GM19043 (cell line): Measurements from ENCODE around the gene GPX6.
"Not testable (repeated sequence)": the region's sequence is repeated elsewhere in the genome, so short reads cannot be mapped to it uniquely, and the experiment has no call there.

Experiments used
- ATAC-seq: cut with Tn5 transposase; IDR thresholded peaks from one replicate; pipeline ENCODE4 v1.9.1; 2021; ENCODE audit warnings: low read depth; ENCODE audit not compliant: unreplicated experiment

Gene GPX6

GRCh38 chr6:28525496-28526039 lies 10.0 kb upstream of the GPX6 start, which contains the start of gene GPX5:
TSS of gene GPX5 (plus strand) at chr6:28525881. CDS start at chr6:28526014, 133 bp downstream.
- ATAC-seq, result no peak

DNA sequence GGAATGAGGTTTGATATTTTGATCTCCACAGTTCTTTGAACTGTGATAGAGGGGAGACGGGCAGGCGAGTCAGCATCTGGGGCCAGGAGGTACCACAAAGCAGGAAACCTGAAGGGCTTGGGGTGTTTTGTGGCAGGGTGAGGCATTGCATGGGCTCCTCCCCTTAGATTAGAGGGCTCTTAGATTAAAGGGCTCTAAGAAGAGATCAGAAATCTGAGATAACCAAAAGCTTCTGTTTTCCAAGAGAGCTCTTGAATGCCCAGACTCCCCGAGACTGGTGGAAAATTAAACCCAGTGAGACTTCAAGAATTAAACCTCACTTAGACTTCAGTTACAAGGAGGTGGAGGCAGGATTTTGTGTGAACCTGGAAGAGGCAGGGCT lies 7.6 kb upstream of the GPX6 start:
- no peak for ATAC-seq

DNA sequence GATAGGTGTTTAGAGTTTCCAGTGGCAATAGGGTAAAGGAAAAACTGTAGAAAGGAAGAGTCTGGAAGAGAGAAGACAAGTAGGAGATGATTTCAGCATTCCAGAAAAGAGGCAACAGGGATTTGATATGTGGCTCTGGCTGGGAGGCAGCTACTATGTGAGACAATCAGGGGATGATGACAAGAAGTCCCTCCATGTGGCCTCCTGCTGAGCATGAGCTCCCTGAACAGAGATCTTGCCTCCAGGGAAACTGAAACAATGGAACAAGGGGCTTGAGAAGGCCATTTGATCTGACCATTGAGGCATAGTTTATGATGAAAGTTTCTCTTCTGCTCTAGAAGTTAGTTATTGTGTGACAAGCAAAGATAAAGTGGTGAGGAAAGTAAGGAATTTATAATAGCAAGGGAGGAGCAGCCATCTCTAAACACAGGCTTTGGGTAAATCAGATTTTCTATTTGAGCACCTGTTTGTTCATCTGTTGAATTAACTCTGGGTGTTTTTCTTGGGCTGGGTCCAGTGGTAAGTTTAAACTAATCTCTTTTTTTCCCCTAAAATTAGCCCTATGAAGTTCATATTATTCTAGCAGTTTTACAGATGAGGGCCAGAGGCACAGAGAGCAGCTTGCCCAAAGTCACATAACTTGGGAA lies 7.1 kb upstream of the GPX6 start:
- no peak for ATAC-seq

DNA sequence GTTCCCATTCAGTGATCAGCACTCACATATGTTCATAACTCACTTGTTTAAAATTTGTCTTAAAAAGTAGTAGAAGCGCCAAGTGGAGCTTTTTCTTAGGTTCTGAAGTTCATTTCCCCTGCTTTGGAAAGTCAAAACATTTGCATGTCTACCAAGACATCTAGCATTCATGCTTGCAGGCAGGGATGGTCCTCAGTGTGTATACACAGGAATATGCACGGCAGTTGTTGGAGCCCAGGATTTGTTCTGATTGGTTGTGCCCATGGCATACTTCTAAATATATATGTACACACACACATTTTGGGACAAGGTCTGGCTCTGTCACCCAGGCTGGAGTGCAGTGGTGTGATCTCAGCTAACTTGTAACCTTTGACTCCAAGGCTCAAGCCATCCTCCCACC lies 2.4 kb upstream of the GPX6 start:
- ATAC-seq, result no peak

- ATAC-seq, result not testable (repeated sequence)
These were observed 3.2 kb downstream of the GPX6 start for GRCh38 chr6:28512387-28512786.

GRCh38 chr6:28511628-28512300 lies 3.8 kb downstream of the GPX6 start:
- no peak for ATAC-seq

DNA sequence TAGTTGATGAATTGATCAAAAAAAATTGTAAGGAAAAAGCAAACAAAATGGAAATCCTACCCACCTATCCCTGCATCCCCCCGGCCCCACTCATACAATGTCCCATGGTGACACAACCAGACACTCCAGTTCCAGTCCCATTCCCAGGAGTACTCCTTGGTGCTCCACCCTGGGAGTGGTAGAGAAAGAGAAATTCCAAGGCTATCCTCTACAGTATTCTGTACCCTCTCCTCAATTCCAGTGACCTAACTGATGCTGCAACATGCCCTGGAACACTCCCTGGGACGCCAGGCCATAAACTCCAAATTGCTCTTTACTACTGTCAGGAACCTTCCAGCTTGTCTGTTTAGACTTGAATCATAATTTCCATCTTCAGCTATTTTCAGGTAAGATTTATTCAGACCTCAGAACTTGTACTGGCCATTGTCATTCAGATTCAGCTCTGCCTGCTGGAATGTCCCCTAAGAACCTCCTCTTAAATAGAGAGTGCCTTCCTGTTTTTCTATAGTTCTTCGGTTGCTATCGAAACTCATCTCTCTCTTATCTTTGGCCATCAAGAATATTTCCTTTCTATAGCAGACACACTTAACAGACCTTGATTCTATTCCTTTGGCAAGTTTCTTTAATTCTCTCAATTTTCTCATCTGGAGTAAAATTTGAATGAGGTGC lies 8.7 kb downstream of the GPX6 start:
- ATAC-seq, result no peak

GRCh38 chr6:28505733-28506132 lies 9.9 kb downstream of the GPX6 start:
- ATAC-seq, result no peak

DNA sequence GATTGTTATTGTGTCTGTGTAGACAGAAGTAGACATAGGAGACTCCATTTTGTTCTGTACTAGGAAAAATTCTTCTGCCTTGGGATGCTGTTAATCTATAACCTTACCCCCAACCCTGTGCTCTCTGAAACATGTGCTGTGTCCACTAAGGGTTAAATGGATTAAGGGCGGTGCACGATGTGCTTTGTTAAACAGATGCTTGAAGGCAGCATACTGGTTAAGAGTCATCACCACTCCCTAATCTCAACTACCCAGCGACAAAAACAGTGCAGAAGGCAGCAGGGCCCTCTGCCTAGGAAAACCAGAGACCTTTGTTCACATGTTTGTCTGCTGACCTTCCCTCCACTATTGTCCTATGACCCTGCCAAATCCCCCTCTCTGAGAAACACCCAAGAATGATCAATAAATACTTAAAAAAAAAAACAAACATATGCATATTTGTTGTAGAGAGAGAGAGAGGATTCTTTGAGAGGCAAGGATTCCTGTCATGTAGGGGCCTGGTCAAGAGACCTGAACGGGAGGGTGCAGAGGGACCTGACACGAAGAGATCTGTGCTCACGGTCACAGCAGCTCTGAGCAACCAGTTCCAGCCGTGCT lies 12.8 kb downstream of the GPX6 start:
- not testable (repeated sequence) for ATAC-seq

- ATAC-seq, result not testable (repeated sequence)
These were observed 13.5 kb downstream of the GPX6 start for GRCh38 chr6:28502136-28502535.

DNA sequence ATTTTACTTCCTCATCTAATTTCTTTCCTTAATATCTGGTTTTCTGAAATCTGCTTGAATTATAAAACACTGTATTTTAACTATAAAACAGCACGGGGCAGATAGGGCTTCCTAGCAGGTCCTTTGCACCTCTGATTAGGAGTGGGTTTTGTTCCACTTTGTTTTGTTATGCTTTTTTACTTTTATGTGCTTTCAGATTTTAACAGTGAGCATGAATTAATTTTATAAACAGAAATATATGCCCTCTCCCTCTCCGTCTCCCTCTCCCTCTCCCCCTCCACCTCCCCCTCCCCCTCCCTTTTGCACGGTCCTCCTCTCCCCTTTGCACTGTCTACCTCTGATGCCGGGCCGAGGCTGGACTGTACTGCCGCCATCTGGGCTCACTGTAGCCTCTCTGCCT lies 14.3 kb downstream of the GPX6 start:
- no peak for ATAC-seq

DNA sequence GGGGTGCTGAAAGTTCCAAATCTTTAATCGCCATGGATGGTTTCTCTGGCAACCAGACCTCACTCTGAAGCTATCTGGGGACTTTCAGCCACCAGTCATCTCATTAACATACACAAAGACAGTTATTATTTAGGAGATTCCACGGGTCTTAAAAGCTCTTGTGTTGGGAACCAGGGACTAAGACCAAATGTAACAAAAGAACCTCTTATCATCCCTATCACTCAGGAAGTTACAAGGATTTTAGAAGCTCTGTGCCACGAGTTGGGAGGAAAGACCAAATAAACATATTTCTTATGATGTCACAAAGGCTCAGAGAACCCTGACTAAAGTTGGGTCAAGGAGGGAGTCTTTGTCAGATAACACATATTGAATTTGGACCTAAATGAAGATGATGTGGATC lies 17.7 kb downstream of the GPX6 start:
- ATAC-seq, result no peak

GRCh38 chr6:28497306-28497705 lies 18.3 kb downstream of the GPX6 start:
- ATAC-seq, result no peak

DNA sequence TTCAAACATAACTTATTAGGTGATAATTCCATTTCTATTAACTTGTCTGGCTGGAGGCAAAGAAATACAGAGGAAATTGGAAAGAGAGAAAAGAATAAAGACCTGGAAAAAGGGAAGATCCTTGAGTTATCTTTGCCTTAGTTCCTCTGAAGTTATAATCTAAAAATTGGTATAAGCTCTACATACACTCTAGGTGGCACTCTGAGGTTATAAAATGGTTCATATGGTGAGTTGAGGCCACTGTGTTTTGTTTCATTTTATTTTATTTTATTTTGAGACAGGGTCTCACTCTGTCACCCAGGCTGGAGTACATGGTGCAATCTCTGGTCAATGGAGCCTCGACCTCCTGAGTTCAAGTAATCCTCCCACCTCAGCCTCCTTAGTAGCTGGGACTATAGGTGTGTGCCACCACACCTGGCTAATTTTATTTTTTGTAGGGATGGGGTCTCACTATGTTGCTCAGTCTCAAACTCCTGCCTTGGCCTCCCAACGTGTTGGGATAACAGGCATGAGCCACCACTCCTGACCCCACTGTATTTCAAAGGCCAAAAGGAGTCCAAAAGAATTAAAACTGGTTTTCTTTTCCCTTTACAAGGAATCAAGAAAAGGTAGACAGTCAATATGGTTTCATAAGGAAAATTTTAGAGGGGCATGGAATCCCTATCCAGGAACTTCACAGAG lies 19.4 kb downstream of the GPX6 start:
- no peak for ATAC-seq

- no peak for ATAC-seq
These were observed 23.6 kb downstream of the GPX6 start for GRCh38 chr6:28491984-28492317.

- ATAC-seq, result no peak
These were observed 25.2 kb downstream of the GPX6 start for GRCh38 chr6:28490205-28490890.

GRCh38 chr6:28489366-28490204 lies 26.0 kb downstream of the GPX6 start:
- no peak for ATAC-seq

DNA sequence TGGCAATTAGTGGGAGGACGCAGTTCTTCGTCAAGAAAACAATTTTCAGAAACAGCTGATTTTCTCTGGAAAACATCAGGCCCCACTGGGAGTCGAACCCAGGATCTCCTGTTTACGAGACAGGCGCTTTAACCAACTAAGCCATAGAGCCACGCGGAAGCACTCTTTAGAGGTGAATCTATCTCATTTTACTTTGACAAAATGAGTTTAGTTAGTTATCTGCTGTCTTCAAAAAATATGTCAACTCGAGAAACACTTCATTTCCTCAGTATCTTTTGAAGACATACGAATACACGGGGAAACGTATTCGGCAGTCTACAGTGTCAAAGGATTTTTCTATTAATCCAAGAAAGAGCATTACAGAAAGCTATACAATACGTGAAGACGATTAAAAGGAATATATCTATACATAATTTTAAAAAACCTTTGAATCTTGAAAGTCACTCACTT lies 26.7 kb downstream of the GPX6 start:
- ATAC-seq, result no peak
